SK-N-SH (cell line): ENCODE results near the gene SERPINC1. TPM values are rescaled to one million over a fixed set of nuclear protein-coding genes. Genes with fewer than 3 reads are reported as not detected.

Experiments
- CTCF ChIA-PET: fragments of 300-600, 350-600 bp; formaldehyde crosslinking; extraction: SDS; loops from one replicate; lab custom pipeline; 2021; lab: Yijun Ruan, JAX
- POLR2A ChIA-PET: fragments of 350-600 bp; sonication (Branson Sonifier 250); formaldehyde crosslinking; extraction: SDS; loops from one replicate; lab custom pipeline; 2020; ENCODE audit warnings: antibody characterized with exemption, inconsistent platforms; lab: Yijun Ruan, JAX
- DNase-seq: peaks from one replicate; pipeline ENCODE4 v3.0.0; 2012
- H2AFZ ChIP-seq: fragments of 200-600 bp; sonication (generic); 2 replicates; pipeline ENCODE4 v1.8.1; 2016; ENCODE audit warnings: antibody characterized with exemption, mild to moderate bottlenecking, low read depth
- H3F3A ChIP-seq: fragments of 200-600 bp; sonication (generic); replicated peaks from 2 replicates; pipeline ENCODE3; 2016; ENCODE audit warnings: antibody characterized with exemption, mild to moderate bottlenecking; ENCODE audit not compliant: insufficient read depth
- H3K27ac ChIP-seq, 2 experiments: fragments of 200-500 bp in 1 of 2; fragments of 200-600 bp in 1 of 2; sonication (Bioruptor generic) in 1 of 2; sonication (generic), shearing (Covaris generic) in 1 of 2; 2 replicates each; pipeline versions ENCODE4 v1.5.1 to v1.6.1; 2014 to 2016; ENCODE audit warnings: low read depth in 2 of 2, inconsistent platforms in 1 of 2, low read length in 1 of 2, mild to moderate bottlenecking in 1 of 2, mixed read lengths in 1 of 2
- H3K27me3 ChIP-seq: fragments of 200-600 bp; sonication (generic), shearing (Covaris generic); 2 replicates; pipeline ENCODE4 v1.6.1; 2016; ENCODE audit warnings: mixed run types; ENCODE audit not compliant: insufficient read depth
- H3K36me3 ChIP-seq, 2 experiments: fragments of 200-500 bp in 1 of 2; fragments of 200-600 bp in 1 of 2; sonication (Bioruptor generic) in 1 of 2; sonication (generic) in 1 of 2; replicated peaks in 1 of 2; 2 replicates each; pipeline versions ENCODE3 to v1.5.1; 2014 to 2016; ENCODE audit warnings: low read length in 1 of 2, mild to moderate bottlenecking in 1 of 2; ENCODE audit not compliant: insufficient read depth in 2 of 2, control insufficient read depth in 1 of 2
- H3K4me1 ChIP-seq, 2 experiments: fragments of 200-500 bp in 1 of 2; fragments of 200-600 bp in 1 of 2; sonication (Bioruptor generic) in 1 of 2; sonication (generic), shearing (Covaris generic) in 1 of 2; 2 replicates each; pipeline versions ENCODE4 v1.5.1 to v1.6.1; 2014 to 2016; ENCODE audit warnings: low read depth in 1 of 2, low read length in 1 of 2, mixed run types in 1 of 2; ENCODE audit not compliant: insufficient read depth in 2 of 2, control insufficient read depth in 1 of 2
- H3K4me2 ChIP-seq: fragments of 200-600 bp; sonication (generic), shearing (Covaris generic); 2 replicates; pipeline ENCODE4 v1.6.1; 2017; ENCODE audit warnings: mixed run types
- H3K4me3 ChIP-seq, 2 experiments: fragments of 200-500 bp in 1 of 2; fragments of 200-600 bp in 1 of 2; sonication (Bioruptor generic) in 1 of 2; sonication (generic), shearing (Covaris generic) in 1 of 2; 2 replicates each; pipeline versions ENCODE4 v1.5.1 to v1.8.1; 2014 to 2016; ENCODE audit warnings: low read depth in 2 of 2, inconsistent platforms in 1 of 2, low read length in 1 of 2, mild to moderate bottlenecking in 1 of 2, mixed read lengths in 1 of 2, moderate library complexity in 1 of 2
- H3K79me2 ChIP-seq: fragments of 200-600 bp; sonication (generic); 2 replicates; pipeline ENCODE4 v1.8.1; 2017; ENCODE audit warnings: mild to moderate bottlenecking; ENCODE audit not compliant: insufficient read depth
- H3K9ac ChIP-seq: fragments of 200-600 bp; sonication (generic); 2 replicates; pipeline ENCODE4 v1.6.1; 2017; ENCODE audit warnings: mixed run types
- H3K9me2 ChIP-seq: fragments of 200-600 bp; sonication (generic); 2 replicates; pipeline ENCODE4 v1.6.1; 2017; ENCODE audit warnings: mixed run types
- H3K9me3 ChIP-seq: fragments of 200-600 bp; sonication (generic); 2 replicates; pipeline ENCODE4 v1.6.1; 2017; ENCODE audit warnings: mixed run types, mild to moderate bottlenecking, moderate library complexity
- H4K20me1 ChIP-seq: fragments of 200-600 bp; sonication (generic); 2 replicates; pipeline ENCODE4 v1.6.1; 2017; ENCODE audit warnings: mild to moderate bottlenecking, mixed run types; ENCODE audit not compliant: insufficient read depth
- CHD2 ChIP-seq: fragments of 150-350 bp; IDR thresholded peaks from 2 replicates; pipeline ENCODE4 v1.6.1; 2018; ENCODE audit warnings: low read length; ENCODE audit not compliant: partially characterized antibody
- FOSL2 ChIP-seq: IDR thresholded peaks from 2 replicates; pipeline ENCODE4 v1.4.0; 2012; ENCODE audit warnings: low read depth, mild to moderate bottlenecking, moderate library complexity, borderline replicate concordance
- GABPA ChIP-seq: IDR thresholded peaks from 2 replicates; pipeline ENCODE4 v1.4.0; 2012; ENCODE audit warnings: low read depth, mild to moderate bottlenecking
- GATA2 ChIP-seq: sonication (generic); formaldehyde crosslinking; IDR thresholded peaks from 2 replicates; pipeline ENCODE4 v1.5.0; 2020; ENCODE audit warnings: mild to moderate bottlenecking, missing genetic modification reagents
- MAX ChIP-seq: IDR thresholded peaks from 2 replicates; pipeline ENCODE4 v1.4.0; 2012; ENCODE audit warnings: low read depth
- MXI1 ChIP-seq: IDR thresholded peaks from 2 replicates; pipeline ENCODE4 v1.6.1; 2012; ENCODE audit warnings: mild to moderate bottlenecking, low read depth, low read length, improper control_type of control experiment
- NFIC ChIP-seq: IDR thresholded peaks from 2 replicates; pipeline ENCODE4 v1.4.0; 2012; ENCODE audit warnings: borderline replicate concordance
- PBX3 ChIP-seq: IDR thresholded peaks from 2 replicates; pipeline ENCODE4; 2012
- RAD21 ChIP-seq: IDR thresholded peaks from 2 replicates; pipeline ENCODE4 v1.6.1; 2012; ENCODE audit warnings: mild to moderate bottlenecking, low read length
- RCOR1 ChIP-seq: fragments of 150-350 bp; IDR thresholded peaks from 2 replicates; pipeline ENCODE4 v1.6.1; 2017; ENCODE audit warnings: antibody characterized with exemption, low read length
- RXRA ChIP-seq: IDR thresholded peaks from 2 replicates; pipeline ENCODE4 v1.4.0; 2012; ENCODE audit warnings: low read depth, mild to moderate bottlenecking, borderline replicate concordance
- SIN3A ChIP-seq: IDR thresholded peaks from 2 replicates; pipeline ENCODE4 v1.6.1; 2012; ENCODE audit warnings: low read depth, mild to moderate bottlenecking, low read length, moderate library complexity, borderline replicate concordance
- SMC3 ChIP-seq: IDR thresholded peaks from 2 replicates; pipeline ENCODE4 v1.6.1; 2012; ENCODE audit warnings: low read depth, low read length, improper control_type of control experiment
- TAF1 ChIP-seq: IDR thresholded peaks from 2 replicates; pipeline ENCODE4 v1.6.1; 2012; ENCODE audit warnings: low read depth, mild to moderate bottlenecking, low read length, moderate library complexity, borderline replicate concordance
- TEAD4 ChIP-seq: IDR thresholded peaks from 2 replicates; pipeline ENCODE4 v1.4.0; 2012; ENCODE audit warnings: mild to moderate bottlenecking, borderline replicate concordance; ENCODE audit not compliant: insufficient read depth
- WGBS: methylation state at CpG from one replicate; pipeline ENCODE4 v1.1.6; 2017; ENCODE audit warnings: low lambda C conversion rate; 5-methylcytosine and 5-hydroxymethylcytosine counted together
- polyA plus RNA-seq, 3 experiments: library from polyadenylated mRNA; depleted of rRNA; stranded (reverse); fragments of >200 nt; gene quantifications; 2 replicates each; pipeline ENCODE4 v1.2.3, GENCODE V29; 2012
- TF ChIP-seq, protein P1 (sequence below): fragments of 200-600 bp; sonication (generic); IDR thresholded peaks from 2 replicates; pipeline ENCODE4 v1.6.1; 2017; ENCODE audit warnings: antibody characterized with exemption, mild to moderate bottlenecking, moderate library complexity
- TF ChIP-seq, protein P2 (sequence below): IDR thresholded peaks from 2 replicates; pipeline ENCODE4 v1.6.1; 2012; ENCODE audit warnings: mild to moderate bottlenecking, low read depth, low read length, moderate library complexity

The SERPINC1 gene
- polyA plus RNA-seq, 1 of the 3 experiments (the other 2 are of a cell fraction), result 0.08 TPM

GRCh38 chr1:173925306-173926242 lies 8.4 kb upstream of the SERPINC1 start:
- Histone ChIP-seq H4K20me1 (no peaks in the 10 kb centered on the region), H3K36me3 (peaks cover 0 to 3% of the 10 kb centered on the region in 2 experiments), H3K4me1 (no peaks in the 10 kb centered on the region), H3K9ac (no peak overlapping the region), H3K79me2 (no peaks in the 10 kb centered on the region), H2AFZ (no peak overlapping the region), H3K4me3 (no peak overlapping the region), H3F3A (no peaks in the 10 kb centered on the region), H3K27me3 (no peaks in the 10 kb centered on the region), H3K27ac (no peak overlapping the region), H3K9me3 (no peaks in the 10 kb centered on the region), H3K9me2 (no peaks in the 10 kb centered on the region), H3K4me2 (no peak overlapping the region)
- POLR2A ChIA-PET, result interaction anchor here (1.8 kb wide), 1 partner anchor 58 kb away, joined by 5 read pairs; the partner anchor contains the start of genes GAS5 and ZBTB37
- 98% methylated on average over 8 of the region's 8 CpGs for WGBS
- CTCF ChIA-PET, result no interaction called here
- DNase-seq, result no peak
- TF ChIP-seq RXRA (no peak), SMC3 (no peak), MAX (no peak), PBX3 (no peak), RCOR1 (no peak), FOSL2 (no peak), SIN3A (no peak), MXI1 (no peak), TAF1 (no peak), TEAD4 (no peak), CHD2 (no peak), RAD21 (no peak), NFIC (no peak), GATA2 (no peak), GABPA (no peak)
- TF ChIP-seq, protein P1, sequence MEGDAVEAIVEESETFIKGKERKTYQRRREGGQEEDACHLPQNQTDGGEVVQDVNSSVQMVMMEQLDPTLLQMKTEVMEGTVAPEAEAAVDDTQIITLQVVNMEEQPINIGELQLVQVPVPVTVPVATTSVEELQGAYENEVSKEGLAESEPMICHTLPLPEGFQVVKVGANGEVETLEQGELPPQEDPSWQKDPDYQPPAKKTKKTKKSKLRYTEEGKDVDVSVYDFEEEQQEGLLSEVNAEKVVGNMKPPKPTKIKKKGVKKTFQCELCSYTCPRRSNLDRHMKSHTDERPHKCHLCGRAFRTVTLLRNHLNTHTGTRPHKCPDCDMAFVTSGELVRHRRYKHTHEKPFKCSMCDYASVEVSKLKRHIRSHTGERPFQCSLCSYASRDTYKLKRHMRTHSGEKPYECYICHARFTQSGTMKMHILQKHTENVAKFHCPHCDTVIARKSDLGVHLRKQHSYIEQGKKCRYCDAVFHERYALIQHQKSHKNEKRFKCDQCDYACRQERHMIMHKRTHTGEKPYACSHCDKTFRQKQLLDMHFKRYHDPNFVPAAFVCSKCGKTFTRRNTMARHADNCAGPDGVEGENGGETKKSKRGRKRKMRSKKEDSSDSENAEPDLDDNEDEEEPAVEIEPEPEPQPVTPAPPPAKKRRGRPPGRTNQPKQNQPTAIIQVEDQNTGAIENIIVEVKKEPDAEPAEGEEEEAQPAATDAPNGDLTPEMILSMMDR, result no peak
- TF ChIP-seq, protein P2, sequence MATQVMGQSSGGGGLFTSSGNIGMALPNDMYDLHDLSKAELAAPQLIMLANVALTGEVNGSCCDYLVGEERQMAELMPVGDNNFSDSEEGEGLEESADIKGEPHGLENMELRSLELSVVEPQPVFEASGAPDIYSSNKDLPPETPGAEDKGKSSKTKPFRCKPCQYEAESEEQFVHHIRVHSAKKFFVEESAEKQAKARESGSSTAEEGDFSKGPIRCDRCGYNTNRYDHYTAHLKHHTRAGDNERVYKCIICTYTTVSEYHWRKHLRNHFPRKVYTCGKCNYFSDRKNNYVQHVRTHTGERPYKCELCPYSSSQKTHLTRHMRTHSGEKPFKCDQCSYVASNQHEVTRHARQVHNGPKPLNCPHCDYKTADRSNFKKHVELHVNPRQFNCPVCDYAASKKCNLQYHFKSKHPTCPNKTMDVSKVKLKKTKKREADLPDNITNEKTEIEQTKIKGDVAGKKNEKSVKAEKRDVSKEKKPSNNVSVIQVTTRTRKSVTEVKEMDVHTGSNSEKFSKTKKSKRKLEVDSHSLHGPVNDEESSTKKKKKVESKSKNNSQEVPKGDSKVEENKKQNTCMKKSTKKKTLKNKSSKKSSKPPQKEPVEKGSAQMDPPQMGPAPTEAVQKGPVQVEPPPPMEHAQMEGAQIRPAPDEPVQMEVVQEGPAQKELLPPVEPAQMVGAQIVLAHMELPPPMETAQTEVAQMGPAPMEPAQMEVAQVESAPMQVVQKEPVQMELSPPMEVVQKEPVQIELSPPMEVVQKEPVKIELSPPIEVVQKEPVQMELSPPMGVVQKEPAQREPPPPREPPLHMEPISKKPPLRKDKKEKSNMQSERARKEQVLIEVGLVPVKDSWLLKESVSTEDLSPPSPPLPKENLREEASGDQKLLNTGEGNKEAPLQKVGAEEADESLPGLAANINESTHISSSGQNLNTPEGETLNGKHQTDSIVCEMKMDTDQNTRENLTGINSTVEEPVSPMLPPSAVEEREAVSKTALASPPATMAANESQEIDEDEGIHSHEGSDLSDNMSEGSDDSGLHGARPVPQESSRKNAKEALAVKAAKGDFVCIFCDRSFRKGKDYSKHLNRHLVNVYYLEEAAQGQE, result no peak
